ENCODE data around the gene CEP104. TPM values are rescaled to one million over a fixed set of nuclear protein-coding genes. Genes with fewer than 3 reads are reported as not detected.

The CEP104 gene
- total and polyA plus RNA-seq, 9 of the 15 experiments (the other 6 are each of a cell fraction or from before 2014, with no cell fraction given): 11.2 to 63.4 (median 42.6) TPM

- no peak for TF ChIP-seq CTCFL (IDR thresholded peaks at IDR 0.05; ENCODE audit: borderline replicate concordance, insufficient read depth, low read depth, low read length, poor library complexity, severe bottlenecking)
- TF ChIP-seq KHSRP (IDR thresholded peaks at IDR 0.05): no peak
- TF ChIP-seq NR2C1 (IDR thresholded peaks at IDR 0.05): no peak
- no peak for TF ChIP-seq NR2C1 (tag; IDR thresholded peaks at IDR 0.05)
- TF ChIP-seq KLF16 (IDR thresholded peaks at IDR 0.05): no peak
These were observed 19.3 kb downstream of the CEP104 start (continued) for GRCh38 chr1:3837685-3838084.

GRCh38 chr1:3837200-3837599, 19.8 kb downstream of the CEP104 start:
- no TSS peak for BruUV-seq (replicated peaks)
- DNase-seq (ENCODE audit: extremely low read depth in 1 of 4, low spot score in 3 of 4) (no peak), ATAC-seq (no peak), FAIRE-seq (no peak)
- H2AFZ ChIP-seq (ENCODE audit: low read depth, low read length): no peak overlapping the region
- intact Hi-C loops (cut with micrococcal nuclease) (no loop called here), in situ Hi-C loops (cut with MboI) (no loop called here)
- H3K9me3 ChIP-seq (replicated peaks; ENCODE audit: control insufficient read depth, insufficient read depth, low read depth, low read length): no peaks in the 10 kb centered on the region
- WGBS (ENCODE audit: insufficient coverage, low coverage, missing lambda C conversion rate): 83% methylated on average over 6 of the region's 6 CpGs
- no peak overlapping the region for H3K4me3 ChIP-seq
- H3K4me1 ChIP-seq (replicated peaks in 1 of 2; ENCODE audit: control insufficient read depth in 2 of 2, insufficient read depth in 2 of 2, low read length in 2 of 2): no peaks in the 10 kb centered on the region
- no peak overlapping the region for H3K4me2 ChIP-seq (ENCODE audit: insufficient read depth, low read length)
- ChIA-PET CTCF (ENCODE audit: low intra/inter-chr PET ratio) (no interaction called here), POLR2A (no interaction called here)
- H3K27ac ChIP-seq (ENCODE audit: extremely low read depth, low read depth, low read length): no peak overlapping the region
- no peaks in the 10 kb centered on the region for H3K79me2 ChIP-seq (ENCODE audit: control insufficient read depth, insufficient read depth, low read length)
- H3K9ac ChIP-seq (ENCODE audit: insufficient read depth in 1 of 2, low read depth in 2 of 2, low read length in 2 of 2): no peak overlapping the region
- no peaks in the 10 kb centered on the region for H3K27me3 ChIP-seq (ENCODE audit: control insufficient read depth in 2 of 2, insufficient read depth in 2 of 2, low read length in 2 of 2)
- no peaks in the 10 kb centered on the region for H3K9me1 ChIP-seq (ENCODE audit: control insufficient read depth, insufficient read depth, low read length)
- no peaks in the 10 kb centered on the region for H4K20me1 ChIP-seq (replicated peaks; ENCODE audit: control insufficient read depth, insufficient read depth, low read length)
- peaks cover 76% of the 10 kb centered on the region for H3K36me3 ChIP-seq (ENCODE audit: control insufficient read depth, insufficient read depth, low read length)
- no peak for TF ChIP-seq ZMIZ1 (IDR thresholded peaks at IDR 0.05; ENCODE audit: low read depth in 2 of 2, low read length in 2 of 2)
- TF ChIP-seq SAFB (IDR thresholded peaks at IDR 0.05; ENCODE audit: borderline replicate concordance, low read depth, low read length): no peak
- no peak for TF ChIP-seq ETV1 (tag; conservative IDR thresholded peaks at IDR 0.05; ENCODE audit: low read depth)
- TF ChIP-seq HCFC1 (IDR thresholded peaks at IDR 0.05; ENCODE audit: low read depth, low read length): no peak
- TF ChIP-seq SIN3B (IDR thresholded peaks at IDR 0.05; ENCODE audit: low read depth): no peak
- TF ChIP-seq HNRNPLL (IDR thresholded peaks at IDR 0.05; ENCODE audit: low read depth, low read length, poor library complexity, severe bottlenecking): no peak
- TF ChIP-seq GTF2A2 (tag; IDR thresholded peaks at IDR 0.05): no peak
- TF ChIP-seq NFRKB (IDR thresholded peaks at IDR 0.05; ENCODE audit: low read depth): no peak
- no peak for TF ChIP-seq ZNF512 (tag; IDR thresholded peaks at IDR 0.05)
- TF ChIP-seq ZNF175 (CRISPR knock-in tag; IDR thresholded peaks at IDR 0.05; ENCODE audit: low read depth): no peak
- TF ChIP-seq OTX1 (CRISPR knock-in tag; IDR thresholded peaks at IDR 0.05): no peak
- TF ChIP-seq ZNF589 (CRISPR knock-in tag; IDR thresholded peaks at IDR 0.05; ENCODE audit: low read depth): no peak
